Mesothelial cell of epicardium (in vitro differentiated cells): Measurements from ENCODE around the gene WASF3. TPM values are rescaled to one million over a fixed set of nuclear protein-coding genes. Genes with fewer than 3 reads are reported as not detected.

ENCODE experiments used
- DNase-seq, 2 experiments: peaks; one replicate each; pipeline ENCODE4 v3.0.0; 2021; ENCODE audit warnings: low spot score in 2 of 2; ENCODE audit not compliant: unreplicated experiment in 2 of 2
- H3K27ac Mint-ChIP-seq: 2 replicates; pipeline ENCODE4 v1.8.0; 2021; ENCODE audit warnings: mixed read lengths
- H3K27me3 Mint-ChIP-seq: 2 replicates; pipeline ENCODE4 v1.8.0; 2021; ENCODE audit warnings: low read depth, mixed read lengths
- H3K36me3 Mint-ChIP-seq: 2 replicates; pipeline ENCODE4 v1.8.0; 2021; ENCODE audit warnings: mixed read lengths
- H3K4me1 Mint-ChIP-seq: 2 replicates; pipeline ENCODE4 v1.8.0; 2021; ENCODE audit warnings: mixed read lengths
- H3K4me3 Mint-ChIP-seq: 2 replicates; pipeline ENCODE4 v1.8.0; 2021; ENCODE audit warnings: mild to moderate bottlenecking, moderate library complexity, mixed read lengths
- H3K9me3 Mint-ChIP-seq: 2 replicates; pipeline ENCODE4 v1.8.0; 2021; ENCODE audit warnings: mixed read lengths
- total RNA-seq: library from RNA; stranded (reverse); gene quantifications from 3 replicates; pipeline ENCODE4 v1.2.1, GENCODE V29; 2021
- TF ChIP-seq, protein P1 (sequence below): fragments of 200-600 bp; sonication (generic); IDR thresholded peaks from one replicate; pipeline ENCODE4 v1.5.0; 2021; ENCODE audit warnings: antibody characterized with exemption; ENCODE audit not compliant: unreplicated experiment

Gene WASF3, protein sequence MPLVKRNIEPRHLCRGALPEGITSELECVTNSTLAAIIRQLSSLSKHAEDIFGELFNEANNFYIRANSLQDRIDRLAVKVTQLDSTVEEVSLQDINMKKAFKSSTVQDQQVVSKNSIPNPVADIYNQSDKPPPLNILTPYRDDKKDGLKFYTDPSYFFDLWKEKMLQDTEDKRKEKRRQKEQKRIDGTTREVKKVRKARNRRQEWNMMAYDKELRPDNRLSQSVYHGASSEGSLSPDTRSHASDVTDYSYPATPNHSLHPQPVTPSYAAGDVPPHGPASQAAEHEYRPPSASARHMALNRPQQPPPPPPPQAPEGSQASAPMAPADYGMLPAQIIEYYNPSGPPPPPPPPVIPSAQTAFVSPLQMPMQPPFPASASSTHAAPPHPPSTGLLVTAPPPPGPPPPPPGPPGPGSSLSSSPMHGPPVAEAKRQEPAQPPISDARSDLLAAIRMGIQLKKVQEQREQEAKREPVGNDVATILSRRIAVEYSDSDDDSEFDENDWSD
- total RNA-seq: 18.0 to 19.4 TPM (median 18.9 TPM) in 3 replicates

DNA sequence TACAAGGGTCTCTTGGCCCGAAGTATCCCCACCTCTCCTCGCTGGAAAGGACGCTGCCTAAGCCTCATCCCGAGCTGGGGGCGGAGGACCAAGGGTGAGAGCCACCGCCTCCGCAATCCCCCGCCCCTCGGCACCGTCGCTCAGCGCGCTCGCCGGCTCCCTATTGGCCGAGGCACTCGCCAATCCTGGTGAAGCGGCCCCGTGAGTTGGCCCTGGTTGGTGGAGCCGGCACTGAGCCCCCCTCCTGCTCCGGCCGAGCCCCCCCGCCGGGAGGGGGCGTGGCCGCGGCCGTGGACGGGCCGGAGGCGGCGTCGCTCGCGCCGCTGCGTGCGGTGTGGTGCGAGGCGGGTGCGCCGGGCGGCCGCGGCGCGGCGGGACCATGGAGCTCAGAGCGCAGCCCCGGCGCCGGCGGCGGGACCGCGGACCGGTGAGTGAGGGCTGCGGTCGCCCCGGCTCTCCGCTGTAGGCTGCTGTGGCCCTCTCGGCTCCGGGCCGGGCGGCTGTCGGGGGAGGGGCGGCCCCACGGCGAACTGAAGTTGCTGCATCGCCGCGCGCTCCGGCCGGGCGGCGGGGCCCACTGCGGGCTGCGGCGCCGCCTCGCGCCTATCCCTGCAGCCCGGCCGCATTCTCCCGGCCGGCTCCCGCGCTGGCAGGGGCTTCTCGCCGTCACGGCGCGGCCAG is at the start of gene WASF3:
WASF3 (plus strand) TSS at position 291 of the 681 bp plus-strand sequence. CDS start 84,588 bp downstream, outside the sequence.
- H3K36me3 Mint-ChIP-seq: no peaks in the 10 kb centered on the region
- DNase-seq: peak; percentile 93 to 94
- H3K9me3 Mint-ChIP-seq: peaks cover 4% of the 10 kb centered on the region
- H3K4me3 Mint-ChIP-seq: peak within 1 kb of the TSS; percentile 75
- H3K4me1 Mint-ChIP-seq: peaks cover 9% of the 10 kb centered on the region
- TF ChIP-seq, protein P1, sequence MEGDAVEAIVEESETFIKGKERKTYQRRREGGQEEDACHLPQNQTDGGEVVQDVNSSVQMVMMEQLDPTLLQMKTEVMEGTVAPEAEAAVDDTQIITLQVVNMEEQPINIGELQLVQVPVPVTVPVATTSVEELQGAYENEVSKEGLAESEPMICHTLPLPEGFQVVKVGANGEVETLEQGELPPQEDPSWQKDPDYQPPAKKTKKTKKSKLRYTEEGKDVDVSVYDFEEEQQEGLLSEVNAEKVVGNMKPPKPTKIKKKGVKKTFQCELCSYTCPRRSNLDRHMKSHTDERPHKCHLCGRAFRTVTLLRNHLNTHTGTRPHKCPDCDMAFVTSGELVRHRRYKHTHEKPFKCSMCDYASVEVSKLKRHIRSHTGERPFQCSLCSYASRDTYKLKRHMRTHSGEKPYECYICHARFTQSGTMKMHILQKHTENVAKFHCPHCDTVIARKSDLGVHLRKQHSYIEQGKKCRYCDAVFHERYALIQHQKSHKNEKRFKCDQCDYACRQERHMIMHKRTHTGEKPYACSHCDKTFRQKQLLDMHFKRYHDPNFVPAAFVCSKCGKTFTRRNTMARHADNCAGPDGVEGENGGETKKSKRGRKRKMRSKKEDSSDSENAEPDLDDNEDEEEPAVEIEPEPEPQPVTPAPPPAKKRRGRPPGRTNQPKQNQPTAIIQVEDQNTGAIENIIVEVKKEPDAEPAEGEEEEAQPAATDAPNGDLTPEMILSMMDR: no peak
- peaks cover 49% of the 10 kb centered on the region for H3K27me3 Mint-ChIP-seq
- H3K27ac Mint-ChIP-seq: no peak within 1 kb of the TSS

DNA sequence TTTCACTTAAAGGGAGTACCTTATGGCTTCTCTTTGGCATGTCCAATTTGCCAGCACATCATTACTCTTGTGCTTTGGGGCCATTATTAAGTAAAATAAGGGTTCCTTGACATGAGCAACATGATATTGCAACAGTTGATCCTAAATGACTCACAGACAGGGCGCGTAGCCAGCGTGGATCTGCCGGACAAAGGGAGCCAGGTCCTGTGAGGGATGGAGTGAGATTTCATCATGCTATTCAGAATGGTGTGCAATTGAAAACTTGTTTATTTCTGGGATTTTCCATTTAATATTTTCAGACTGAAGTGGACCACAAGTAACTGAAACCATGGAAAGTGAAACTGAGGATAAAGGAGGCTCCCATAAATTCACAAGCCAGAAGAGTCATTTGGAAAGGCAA is 48.6 kb upstream of the WASF3 start:
- Mint-ChIP-seq H3K27ac (no peak overlapping the region), H3K27me3 (no peaks in the 10 kb centered on the region), H3K4me3 (no peak overlapping the region), H3K4me1 (no peaks in the 10 kb centered on the region), H3K36me3 (peaks cover 2% of the 10 kb centered on the region), H3K9me3 (peaks cover 22% of the 10 kb centered on the region)
- TF ChIP-seq, protein P1: no peak
- no peak for DNase-seq

DNA sequence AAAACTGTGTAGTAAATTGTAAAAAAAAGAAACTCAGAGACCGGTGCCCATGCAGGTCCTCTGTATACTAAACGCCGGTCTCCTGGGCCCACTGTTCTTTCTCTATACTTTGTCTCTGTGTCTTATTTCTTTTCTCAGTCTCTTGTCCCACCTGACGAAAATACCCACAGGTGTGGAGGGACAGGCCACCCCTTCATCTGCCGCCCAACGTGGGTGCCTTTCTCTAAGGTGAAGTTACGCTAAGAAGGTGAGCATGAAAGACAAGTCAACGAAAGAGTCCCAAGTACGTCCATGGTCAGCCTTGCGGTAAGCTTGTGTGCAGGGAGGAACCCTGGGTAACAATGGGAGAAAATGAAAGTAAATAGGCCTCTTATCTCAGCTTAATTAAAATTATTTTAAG is 48.0 kb upstream of the WASF3 start:
- peaks cover 22% of the 10 kb centered on the region for H3K9me3 Mint-ChIP-seq
- no peak overlapping the region for H3K4me3 Mint-ChIP-seq
- TF ChIP-seq, protein P1: no peak
- no peak overlapping the region for H3K27ac Mint-ChIP-seq
- H3K36me3 Mint-ChIP-seq: peaks cover 2% of the 10 kb centered on the region
- no peaks in the 10 kb centered on the region for H3K4me1 Mint-ChIP-seq
- no peak for DNase-seq
- no peaks in the 10 kb centered on the region for H3K27me3 Mint-ChIP-seq

DNA sequence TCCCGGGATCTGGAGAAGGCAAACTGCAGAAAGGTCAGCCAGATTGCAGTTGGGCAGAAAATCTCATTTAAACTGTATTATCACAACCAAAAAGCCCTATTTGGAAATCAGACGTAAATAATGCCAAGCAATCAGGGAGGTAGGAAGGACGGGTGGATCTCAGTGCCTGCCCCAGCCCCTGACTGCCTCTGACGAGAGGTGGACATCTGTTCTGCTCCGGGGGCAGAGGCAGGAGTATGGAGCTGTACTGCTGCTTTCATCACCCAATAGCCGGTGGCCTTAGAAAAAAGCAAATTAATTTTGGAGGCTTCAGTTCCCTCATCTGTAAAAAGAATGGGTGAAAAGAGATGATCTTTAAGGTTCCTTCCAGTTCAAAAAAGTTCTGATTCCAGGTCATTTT is 43.6 kb upstream of the WASF3 start:
- peaks cover 10% of the 10 kb centered on the region for H3K9me3 Mint-ChIP-seq
- no peaks in the 10 kb centered on the region for H3K4me1 Mint-ChIP-seq
- no peak for DNase-seq
- H3K36me3 Mint-ChIP-seq: peaks cover 2% of the 10 kb centered on the region
- no peak overlapping the region for H3K4me3 Mint-ChIP-seq
- TF ChIP-seq, protein P1: no peak
- no peak overlapping the region for H3K27ac Mint-ChIP-seq
- H3K27me3 Mint-ChIP-seq: peaks cover 14% of the 10 kb centered on the region

DNA sequence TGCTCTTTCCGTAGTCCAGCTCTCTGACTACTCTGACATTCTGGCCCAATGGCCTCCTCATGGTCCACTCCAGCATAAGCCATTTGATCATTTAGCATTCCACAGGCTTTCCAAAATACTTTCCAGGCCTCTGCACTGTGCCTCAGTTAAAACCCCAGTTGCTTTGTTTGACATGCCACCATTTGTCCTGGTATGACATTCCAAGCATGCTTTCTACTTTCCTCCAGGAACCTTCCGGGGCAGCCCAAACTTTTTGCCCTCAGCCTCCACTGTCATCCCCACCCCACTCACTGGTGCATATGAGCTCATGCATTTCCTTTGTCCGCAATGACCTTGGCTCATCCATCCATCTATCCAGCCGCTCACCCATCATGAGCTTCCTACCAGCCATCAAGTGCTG is 41.8 kb upstream of the WASF3 start:
- Mint-ChIP-seq H3K4me3 (no peak overlapping the region), H3K9me3 (peaks cover 1% of the 10 kb centered on the region), H3K27ac (no peak overlapping the region), H3K27me3 (peaks cover 14% of the 10 kb centered on the region), H3K36me3 (no peaks in the 10 kb centered on the region), H3K4me1 (no peaks in the 10 kb centered on the region)
- no peak for DNase-seq
- TF ChIP-seq, protein P1: no peak
